HG03565 (cell line): ENCODE results near the gene ZBTB38.

Experiments used
- ATAC-seq: cut with Tn5 transposase; IDR thresholded peaks from one replicate; pipeline ENCODE4 v1.9.1; 2021; ENCODE audit warnings: mild to moderate bottlenecking, moderate library complexity; ENCODE audit not compliant: unreplicated experiment

ZBTB38 gene

DNA sequence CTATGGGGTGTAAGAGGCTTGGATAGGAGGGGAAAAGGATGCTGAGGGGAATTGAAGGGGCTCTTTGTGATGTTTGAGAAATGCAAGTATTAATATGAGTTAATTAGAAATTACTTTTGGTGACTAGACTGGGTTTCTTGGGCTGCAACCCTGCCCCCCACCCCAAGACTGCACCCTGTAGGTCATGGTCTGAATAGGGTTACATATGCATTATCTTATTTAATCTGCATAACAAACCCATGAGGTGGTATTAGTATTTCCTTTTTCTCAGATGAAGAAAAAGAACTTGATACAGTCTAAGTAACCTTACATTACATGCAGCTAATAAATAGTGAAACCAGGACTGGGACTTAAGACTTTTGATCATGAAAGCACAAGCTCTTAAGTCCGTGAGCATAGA is 5.6 kb upstream of the ZBTB38 start:
- no peak for ATAC-seq

DNA sequence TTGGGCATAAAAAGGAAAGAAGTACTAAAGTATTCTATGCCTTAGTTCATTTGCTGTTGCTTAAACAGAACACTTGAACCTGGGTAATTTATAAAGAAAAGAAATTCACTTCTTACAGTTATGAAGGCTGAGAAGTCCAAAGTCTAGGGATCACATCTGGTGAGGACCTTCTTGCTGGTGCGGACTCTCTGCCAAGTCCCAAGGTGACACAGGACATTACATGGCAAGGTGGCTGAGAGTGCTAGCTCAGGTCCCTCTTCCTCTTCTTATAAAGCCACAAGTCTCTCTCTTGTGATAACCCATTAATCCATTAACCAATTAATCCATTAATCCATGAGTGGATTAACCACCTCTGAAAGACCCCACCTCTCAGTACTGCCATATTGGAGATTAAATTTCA is 3.1 kb upstream of the ZBTB38 start:
- ATAC-seq: no peak

GRCh38 chr3:141366285-141367037 is 1.8 kb upstream of the ZBTB38 start:
- ATAC-seq: no peak

DNA sequence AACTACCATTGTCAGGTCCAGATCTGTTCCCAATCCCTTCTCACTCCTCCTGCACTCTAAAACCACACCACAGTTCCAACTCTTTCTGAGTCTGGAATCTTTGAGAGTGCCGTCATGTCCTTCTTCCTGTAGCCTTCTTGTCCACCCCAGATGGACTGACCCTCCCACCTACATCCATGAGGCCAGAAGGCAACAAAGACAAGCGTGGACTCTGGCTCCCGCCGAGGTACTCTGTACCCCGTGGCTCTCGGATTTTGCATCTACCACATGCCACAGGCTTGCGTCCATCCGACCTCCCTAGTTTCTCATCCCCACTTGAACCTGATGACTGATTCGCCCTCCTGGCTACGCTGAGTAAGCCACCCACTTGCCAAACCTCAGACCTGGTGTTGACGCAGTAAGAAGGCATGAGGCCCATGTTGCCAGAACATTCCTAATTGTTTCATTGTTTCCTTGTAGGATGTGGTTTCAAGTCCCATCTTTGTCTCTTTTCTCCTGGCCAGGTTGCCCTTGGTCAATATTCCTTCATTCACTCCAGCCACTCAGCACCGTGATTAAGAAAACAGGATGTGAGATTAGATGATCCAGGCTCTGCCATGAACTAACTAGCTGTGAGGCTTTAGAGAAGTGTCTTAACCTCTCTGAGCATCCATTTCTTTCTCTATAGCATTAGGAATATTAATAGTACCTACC is 1.1 kb upstream of the ZBTB38 start:
- no peak for ATAC-seq

DNA sequence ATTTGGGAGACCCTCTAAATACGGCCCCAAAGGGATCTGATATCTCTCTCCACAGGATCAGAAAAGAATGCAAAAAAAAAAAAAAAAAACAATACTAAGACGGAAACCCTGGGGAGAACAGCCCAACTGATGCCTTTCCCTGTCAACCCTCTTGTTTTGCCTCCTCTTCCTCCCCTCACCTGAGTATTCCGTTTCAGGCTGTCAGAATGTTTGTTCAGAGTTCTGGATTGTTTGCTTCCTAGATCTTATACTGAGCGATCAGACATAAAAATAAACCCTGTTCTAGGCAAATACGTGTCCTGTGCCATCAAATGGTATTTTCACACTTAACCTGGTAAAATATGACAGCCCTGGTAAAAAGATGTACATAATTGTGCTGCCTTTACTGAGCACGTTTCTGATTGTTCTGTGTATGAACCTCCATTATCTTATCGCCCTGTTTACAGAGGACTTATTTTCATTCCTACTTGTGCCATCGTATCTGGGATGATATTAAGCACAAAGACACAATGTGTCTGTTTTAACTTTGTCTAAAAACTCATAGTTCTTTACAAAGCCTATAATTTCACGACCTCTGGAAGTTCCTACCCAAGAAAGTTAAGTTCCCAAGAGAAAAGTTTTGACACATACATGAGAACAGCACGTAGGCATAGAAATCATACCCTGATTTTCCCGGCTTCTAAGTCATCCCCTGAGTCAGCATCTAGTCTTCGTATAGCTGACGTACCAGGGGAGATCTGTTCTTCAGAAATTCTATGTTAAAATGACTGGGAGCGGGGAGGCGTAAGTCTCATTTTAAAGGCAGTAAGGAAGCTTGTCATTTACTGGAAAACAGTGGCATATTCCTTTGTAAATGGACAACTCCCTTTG is 856 bp downstream of the ZBTB38 start:
- no peak for ATAC-seq

DNA sequence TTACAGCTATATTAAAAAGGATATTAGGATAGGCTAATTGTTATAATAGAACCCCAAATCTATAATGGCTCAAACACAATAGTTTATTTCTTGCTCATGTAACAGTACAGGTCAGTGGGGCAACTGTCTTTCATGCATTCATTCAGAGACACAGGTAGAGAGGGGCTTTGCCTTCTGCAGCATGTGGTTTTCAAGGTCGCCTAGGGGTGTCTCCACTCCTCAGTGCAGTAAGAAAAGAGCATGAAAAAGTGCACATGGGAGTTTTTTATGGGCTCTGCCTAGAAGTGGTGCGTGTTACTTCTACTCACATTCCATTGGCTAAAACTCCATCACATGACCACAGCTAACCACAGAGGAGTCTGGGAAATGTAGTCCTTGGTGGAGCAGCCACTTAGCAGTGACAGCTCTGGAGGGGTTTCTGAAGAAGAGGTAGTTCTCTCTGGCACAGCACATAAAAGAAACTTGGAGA is 1.8 kb downstream of the ZBTB38 start:
- ATAC-seq: peak; percentile 85

DNA sequence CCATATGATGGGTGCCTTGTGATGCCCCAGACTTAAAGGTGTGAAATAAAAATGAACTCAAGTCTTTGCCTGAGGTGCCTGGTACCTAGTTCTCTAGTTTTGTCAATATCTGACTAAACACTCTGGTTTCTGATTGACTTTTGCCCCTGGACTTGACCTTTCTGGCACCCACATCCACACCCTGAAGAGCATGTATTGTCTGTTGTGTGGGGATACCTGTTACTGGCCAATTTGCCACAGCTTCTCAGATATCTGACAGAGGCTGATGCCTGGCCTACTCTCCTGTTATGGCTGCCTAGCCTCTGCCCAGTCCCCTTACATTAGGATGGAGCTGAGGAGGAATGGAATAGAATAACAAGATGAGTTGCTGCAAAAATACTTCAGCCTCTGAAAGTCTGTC is 3.6 kb downstream of the ZBTB38 start:
- no peak for ATAC-seq

GRCh38 chr3:141372656-141373055 is 4.4 kb downstream of the ZBTB38 start:
- no peak for ATAC-seq

- ATAC-seq: no peak
These were observed 4.9 kb downstream of the ZBTB38 start for GRCh38 chr3:141373232-141373631.

DNA sequence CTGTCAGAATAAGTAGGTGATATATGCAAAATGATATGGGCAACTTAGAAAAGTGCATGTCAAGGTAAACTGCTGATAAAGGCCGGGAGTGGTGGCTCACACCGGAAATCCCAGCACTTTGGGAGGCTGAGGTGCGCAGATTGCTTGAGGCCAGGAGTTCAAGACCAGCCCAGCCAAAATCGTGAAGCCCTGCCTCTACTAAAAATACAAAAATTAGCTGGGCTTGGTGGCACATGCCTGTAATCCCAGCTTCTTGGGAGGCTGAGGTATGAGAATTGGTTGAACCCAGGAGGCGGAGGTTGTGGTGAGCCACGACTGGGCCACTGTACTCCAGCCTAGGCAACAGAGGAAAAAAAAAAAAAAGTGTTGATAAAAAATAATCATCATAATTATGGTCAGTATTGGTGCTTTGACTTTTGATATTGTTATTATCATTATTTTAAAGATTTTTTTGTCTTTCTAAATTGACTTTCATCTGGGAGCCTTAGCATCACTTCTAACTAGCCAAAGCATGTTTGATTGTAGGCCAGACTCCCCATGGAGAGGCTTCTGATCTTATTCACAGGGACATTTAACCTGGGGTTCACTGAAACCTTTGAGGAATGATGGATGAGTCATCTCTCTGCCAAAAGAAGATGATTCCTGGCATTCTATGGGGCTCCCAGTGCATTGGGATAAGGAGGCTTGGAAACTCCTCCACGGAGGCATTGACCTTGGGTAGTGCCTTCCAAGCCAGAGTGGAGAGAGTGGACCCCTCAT is 5.6 kb downstream of the ZBTB38 start:
- no peak for ATAC-seq

DNA sequence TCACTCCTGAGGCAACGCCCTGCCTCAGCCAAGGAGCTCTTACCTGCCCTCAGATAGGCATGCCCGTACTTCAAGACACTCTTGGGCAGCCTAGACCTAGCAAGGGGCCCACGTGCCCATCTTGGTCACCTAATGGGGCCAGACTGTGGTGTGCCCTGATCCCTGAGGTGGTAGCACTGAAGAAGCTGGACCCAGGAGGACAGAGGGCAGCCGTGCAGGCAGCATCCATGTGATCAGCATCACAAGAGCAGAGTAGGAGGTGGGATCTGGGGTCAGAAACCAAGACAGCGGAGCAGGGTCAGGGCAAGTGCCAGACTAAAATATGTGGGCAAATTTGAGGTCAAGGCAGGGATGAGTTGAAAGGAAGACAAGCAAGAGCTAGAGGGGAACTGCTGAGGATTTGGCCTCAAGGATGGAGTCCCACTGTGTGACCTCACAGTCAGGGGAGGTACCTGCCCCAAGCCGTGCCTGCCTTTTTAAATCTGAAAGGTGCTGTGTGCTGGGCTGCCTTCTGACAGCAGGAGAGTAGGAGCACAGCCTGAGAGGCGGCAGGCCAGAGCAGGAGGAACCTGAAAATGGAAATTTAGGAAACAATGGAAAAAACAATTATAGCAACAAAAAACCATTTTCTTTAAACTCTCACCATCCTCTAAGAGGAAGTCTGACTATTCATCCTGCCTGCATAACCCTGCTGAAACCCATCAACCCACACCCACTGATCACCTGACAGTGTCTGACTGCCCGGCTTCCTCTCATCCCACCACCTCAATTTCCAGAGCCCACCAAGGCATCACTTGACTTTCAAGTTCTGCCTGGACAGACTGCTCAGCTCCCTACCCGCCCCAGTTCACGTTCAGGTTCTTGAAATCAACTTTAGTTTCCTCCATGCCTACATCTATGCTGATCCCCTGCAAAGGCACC is 7.3 kb downstream of the ZBTB38 start:
- no peak for ATAC-seq

- ATAC-seq: no peak
These were observed 9.1 kb downstream of the ZBTB38 start for GRCh38 chr3:141377377-141377776.

GRCh38 chr3:141378556-141378955 is 10.3 kb downstream of the ZBTB38 start:
- ATAC-seq: no peak

DNA sequence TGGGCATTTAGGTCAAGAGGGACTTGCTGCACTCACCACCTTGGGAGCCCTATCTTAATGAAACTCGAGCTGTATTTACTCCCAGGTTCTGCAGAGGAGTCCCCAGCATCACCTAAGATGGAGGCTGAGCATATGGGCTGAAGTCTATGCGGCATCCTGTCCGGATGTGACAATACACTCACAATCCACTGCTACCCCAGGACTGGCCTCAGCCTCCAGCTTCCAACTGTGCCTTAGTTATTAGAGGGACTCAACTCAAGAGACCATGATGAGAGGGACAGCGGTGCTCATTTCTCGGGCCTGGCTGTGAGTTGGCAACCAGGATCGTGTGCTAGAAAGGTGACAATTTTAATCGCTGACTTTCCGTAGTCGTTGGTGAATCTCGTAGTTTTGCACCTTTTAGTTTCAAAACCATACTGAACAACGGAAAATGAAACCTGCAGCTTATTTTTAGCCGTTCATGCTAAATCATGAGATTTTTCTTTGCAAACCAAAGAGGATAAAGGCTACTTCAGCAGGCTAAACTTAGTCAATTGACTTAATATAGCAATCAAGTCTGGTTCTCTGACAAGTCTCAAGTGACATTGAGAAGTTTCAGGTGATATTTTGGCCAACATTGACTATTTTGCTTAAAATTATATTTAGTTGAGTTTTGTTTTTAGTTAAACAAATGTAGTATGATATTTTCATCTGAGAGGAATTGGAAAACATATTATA is 11.1 kb downstream of the ZBTB38 start:
- peak; percentile 48 for ATAC-seq

DNA sequence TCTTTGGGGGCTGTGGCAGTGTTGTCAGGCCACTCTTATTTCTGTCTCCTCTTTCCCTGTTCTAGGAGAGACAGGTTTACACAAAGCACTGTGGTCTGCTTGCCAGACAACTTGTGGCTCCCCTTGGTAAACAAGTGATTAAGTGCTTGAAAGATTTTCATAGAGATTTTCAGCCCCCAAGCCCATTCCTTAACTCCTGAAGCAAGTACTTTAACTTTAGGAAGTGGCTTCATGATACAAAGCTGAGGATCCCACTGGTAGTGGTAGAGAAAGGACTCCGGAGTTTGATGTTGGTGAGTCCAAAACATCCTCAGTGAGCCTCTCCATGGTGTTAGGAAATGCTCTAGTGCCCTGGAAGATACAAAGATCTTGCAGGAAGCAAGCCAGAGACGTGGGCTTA is 12.0 kb downstream of the ZBTB38 start:
- no peak for ATAC-seq

- ATAC-seq: peak; percentile 36
These were observed 12.7 kb downstream of the ZBTB38 start for GRCh38 chr3:141380987-141381386.

DNA sequence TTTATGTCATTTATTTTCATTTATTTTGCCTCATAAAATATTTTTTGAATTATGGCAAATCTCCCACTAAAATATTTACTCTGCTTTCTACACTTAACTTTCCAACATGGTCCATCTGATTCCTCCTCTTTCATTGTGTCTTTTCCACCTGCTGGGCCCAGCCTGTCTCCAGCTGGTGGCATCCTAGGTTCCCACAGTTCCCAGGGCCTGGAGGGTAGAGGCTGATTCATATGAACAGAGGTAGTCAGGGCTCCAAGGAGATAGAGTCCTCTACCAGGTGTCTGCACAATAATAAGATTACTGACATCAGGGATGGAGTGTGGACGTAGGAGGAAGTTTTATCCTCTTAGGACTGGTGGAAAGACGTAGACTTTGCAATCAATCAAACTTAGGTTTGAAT is 14.3 kb downstream of the ZBTB38 start:
- ATAC-seq: no peak

GRCh38 chr3:141383555-141384129 is 15.3 kb downstream of the ZBTB38 start:
- ATAC-seq: no peak

GRCh38 chr3:141384157-141384556 is 15.9 kb downstream of the ZBTB38 start:
- no peak for ATAC-seq
